Stomach (tissue), 4 donors: ENCODE results near the gene METTL24.
"Not testable (repeated sequence)": the region's sequence is repeated elsewhere in the genome, so short reads cannot be mapped to it uniquely, and the experiment has no call there.

ENCODE experiments used
- CTCF ChIP-seq, 7 experiments: fragments of 450-650 bp in 4 of 7; fragments of 200-600 bp in 3 of 7; sonication (generic) in 3 of 7; IDR thresholded peaks; one replicate each; pipeline ENCODE4 v1.5.1; 2016 to 2019; ENCODE audit warnings: antibody characterized with exemption in 7 of 7, control low read depth in 2 of 7, mild to moderate bottlenecking in 1 of 7
- EP300 ChIP-seq: sonication (generic); formaldehyde crosslinking; IDR thresholded peaks from one replicate; pipeline ENCODE4 v1.6.1; 2017; ENCODE audit warnings: antibody characterized with exemption
- POLR2A ChIP-seq, 4 donors: fragments of 450-650 bp; IDR thresholded peaks; one replicate each; pipeline ENCODE4 v1.6.1; 2016; ENCODE audit warnings: antibody characterized with exemption in 4 of 4, control low read depth in 2 of 4, mild to moderate bottlenecking in 1 of 4, moderate library complexity in 1 of 4
- POLR2AphosphoS5 ChIP-seq, 3 donors: sonication (generic); formaldehyde crosslinking; IDR thresholded peaks; one replicate each; pipeline ENCODE4 v1.6.1; 2016; ENCODE audit warnings: antibody characterized with exemption in 3 of 3

GRCh38 chr6:110305832-110306231, 52.3 kb downstream of the METTL24 start:
- not testable (repeated sequence) for TF ChIP-seq CTCF (IDR thresholded peaks at IDR 0.05); POLR2A (IDR thresholded peaks at IDR 0.05); POLR2AphosphoS5 (IDR thresholded peaks at IDR 0.05); EP300
